GM12892 (cell line): ENCODE measurements around the gene TRAF6.

Experiments
- POLR2A ChIP-seq: IDR thresholded peaks from 2 replicates; pipeline ENCODE4 v1.6.1; 2011; ENCODE audit warnings: low read depth, low read length, control low read depth
- POLR2AphosphoS5 ChIP-seq: IDR thresholded peaks from 2 replicates; pipeline ENCODE4 v1.6.1; 2011; ENCODE audit warnings: low read depth, low read length, control low read depth

GRCh38 chr11:36540998-36541397 is 30.9 kb upstream of the TRAF6 start:
- no peak for TF ChIP-seq POLR2A
- TF ChIP-seq POLR2AphosphoS5 = no peak
